ENCODE results near the gene TRPT1. TPM values are rescaled to one million over a fixed set of nuclear protein-coding genes. Genes with fewer than 3 reads are reported as not detected.

Gene TRPT1
- total and polyA plus RNA-seq, 9 of the 15 experiments (the other 6 are each of a cell fraction or from before 2014, with no cell fraction given), result 4.6 to 41.7 (median 23.1) TPM

DNA sequence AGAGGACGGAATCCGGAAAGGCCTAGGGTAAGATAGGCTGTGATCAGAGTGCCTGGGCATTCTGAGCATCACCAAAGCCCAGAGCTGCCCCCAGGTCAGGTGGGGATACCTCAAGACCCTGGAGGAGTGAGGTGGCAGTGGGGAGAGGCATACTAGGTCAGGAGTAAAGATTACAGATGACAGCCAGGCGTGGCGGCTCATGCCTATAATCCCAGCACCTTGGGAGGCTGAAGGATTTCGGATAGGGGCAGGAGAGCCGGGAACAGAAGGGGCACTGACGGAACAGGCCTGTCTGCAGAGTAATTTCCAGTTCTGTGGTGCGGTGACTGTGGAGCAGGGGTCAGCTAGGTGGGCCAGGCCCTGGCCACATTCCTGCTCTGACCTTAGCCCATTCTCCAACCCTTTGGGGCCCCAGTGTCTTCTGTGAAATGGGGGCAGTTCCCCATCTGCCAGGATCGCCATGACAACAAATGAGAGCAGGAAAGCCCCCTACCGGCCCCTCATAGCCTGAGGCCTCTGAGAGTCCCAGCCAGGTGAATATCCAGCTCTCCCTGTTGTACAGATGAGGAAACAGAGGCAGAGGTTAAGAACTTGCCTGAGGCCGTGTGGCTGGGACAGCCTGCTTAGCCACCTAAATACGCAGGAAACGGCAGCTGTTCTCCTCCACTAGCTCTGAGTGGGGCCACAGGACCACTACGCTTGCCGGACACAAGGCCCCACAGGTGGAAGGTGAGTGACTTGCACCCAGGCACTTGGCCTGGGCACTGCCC, 49.2 kb upstream of the TRPT1 start:
- BruUV-seq (replicated peaks), result no TSS peak
- 96% methylated on average over 14 of the region's 15 CpGs for WGBS (ENCODE audit: insufficient coverage, low coverage, missing lambda C conversion rate)
- DNase-seq (ENCODE audit: extremely low read depth in 1 of 4, low spot score in 3 of 4), result no peak
- peaks cover 35% of the 10 kb centered on the region for H3K79me2 ChIP-seq (ENCODE audit: control insufficient read depth, insufficient read depth, low read length)
- no peaks in the 10 kb centered on the region for H3K9me1 ChIP-seq (ENCODE audit: control insufficient read depth, insufficient read depth, low read length)
- ChIA-PET CTCF (ENCODE audit: low intra/inter-chr PET ratio) (no interaction called here), POLR2A (no interaction called here)
- intact Hi-C loops (cut with micrococcal nuclease) (no loop called here), in situ Hi-C loops (cut with MboI) (no loop called here)
- H3K4me2 ChIP-seq (ENCODE audit: insufficient read depth, low read length), result no peak overlapping the region
- peak; percentile 53; the same call in 1 of the 2 replicates for TF ChIP-seq RFX1 (IDR thresholded peaks at IDR 0.05)
- TF ChIP-seq MYC (IDR thresholded peaks at IDR 0.05; ENCODE audit: low read depth, low read length), result no peak
- TF ChIP-seq MYC (CRISPR knock-in tag; IDR thresholded peaks at IDR 0.05; ENCODE audit: borderline replicate concordance, low read depth), result no peak
- H3K9me3 ChIP-seq (replicated peaks; ENCODE audit: control insufficient read depth, insufficient read depth, low read depth, low read length), result no peaks in the 10 kb centered on the region
- no peak overlapping the region for H3K4me3 ChIP-seq
- no peaks in the 10 kb centered on the region for H4K20me1 ChIP-seq (replicated peaks; ENCODE audit: control insufficient read depth, insufficient read depth, low read length)
- peaks cover 17 to 43% of the 10 kb centered on the region in 2 experiments for H3K4me1 ChIP-seq (replicated peaks in 1 of 2; ENCODE audit: control insufficient read depth in 2 of 2, insufficient read depth in 2 of 2, low read length in 2 of 2)
- H3K27ac ChIP-seq (ENCODE audit: extremely low read depth, low read depth, low read length), result no peak overlapping the region; the same call in 2 of the 3 replicates
- no peak for FAIRE-seq
- no peak overlapping the region for H2AFZ ChIP-seq (ENCODE audit: low read depth, low read length)
- H3K27me3 ChIP-seq (ENCODE audit: control insufficient read depth in 2 of 2, insufficient read depth in 2 of 2, low read length in 2 of 2), result no peaks in the 10 kb centered on the region
- no peak for ATAC-seq
- H3K36me3 ChIP-seq (ENCODE audit: control insufficient read depth, insufficient read depth, low read length), result peaks cover 31% of the 10 kb centered on the region; the same call in 2 of the 3 replicates
- peak overlapping the region in 1 of 2 experiments; percentile 81; a peak in 2 of 4 replicates for H3K9ac ChIP-seq (ENCODE audit: insufficient read depth in 1 of 2, low read depth in 2 of 2, low read length in 2 of 2)
